Heart right ventricle (tissue), 16 donors: ENCODE data around the gene PRDM15. TPM values are rescaled to one million over a fixed set of nuclear protein-coding genes. Genes with fewer than 3 reads are reported as not detected.

Source experiments
- ATAC-seq, 8 donors: fragments of 200-7000 bp; cut with Tn5 transposase; one replicate each; pipeline ENCODE4 v1.9.1; 2020; ENCODE audit warnings: mild to moderate bottlenecking in 8 of 8, moderate library complexity in 8 of 8, moderate number of reproducible peaks in 1 of 8
- DNase-seq, 2 donors: peaks; one replicate each; pipeline ENCODE4 v3.0.0-alpha.2; 2020
- H3K27ac ChIP-seq, 10 donors: fragments of 200-600 bp; sonication (generic) in 2 of 10; one replicate each; pipeline versions ENCODE4 v1.5.0 to v1.8.0; 2020 to 2022; ENCODE audit warnings: mild to moderate bottlenecking in 3 of 10
- H3K27me3 ChIP-seq, 7 donors: fragments of 200-600 bp; one replicate each; pipeline ENCODE4 v1.8.0; 2021 to 2022; ENCODE audit warnings: mild to moderate bottlenecking in 2 of 7
- H3K36me3 ChIP-seq, 9 donors: fragments of 200-600 bp; sonication (generic) in 1 of 9; one replicate each; pipeline versions ENCODE4 v1.5.0 to v1.8.0; 2020 to 2022; ENCODE audit warnings: mild to moderate bottlenecking in 2 of 9
- H3K4me1 ChIP-seq, 9 donors: fragments of 200-600 bp; sonication (generic) in 1 of 9; one replicate each; pipeline versions ENCODE4 v1.5.0 to v1.8.0; 2020 to 2022; ENCODE audit warnings: mild to moderate bottlenecking in 4 of 9
- H3K4me3 ChIP-seq, 10 donors: fragments of 200-600 bp; sonication (generic) in 2 of 10; one replicate each; pipeline versions ENCODE4 v1.5.0 to v1.8.0; 2020 to 2022; ENCODE audit warnings: mild to moderate bottlenecking in 7 of 10, moderate library complexity in 2 of 10
- H3K9me3 ChIP-seq, 11 donors: fragments of 200-600 bp in 10 of 11; sonication (generic) in 2 of 11; one replicate each; pipeline versions ENCODE4 v1.5.0 to v1.8.0; 2013 to 2022; ENCODE audit warnings: mild to moderate bottlenecking in 2 of 11, control low read depth in 1 of 11, moderate library complexity in 1 of 11
- WGBS, 2 donors: extraction: QIAGEN DNeasy Blood & Tissue Kit; methylation state at CpG; one replicate each; pipeline ENCODE4 v1.1.7; 2013; ENCODE audit warnings: inconsistent platforms in 1 of 2; 5-methylcytosine and 5-hydroxymethylcytosine counted together
- intact Hi-C, 10 donors: fragments of 100-400 bp; cut with DNase I; formaldehyde crosslinking; loops; one replicate each; pipeline versions ENCODE4 v1.11.1 to v1.14.2; 2022
- polyA plus RNA-seq, 2 donors: library from polyadenylated mRNA; stranded (reverse); fragments of 200-250 nt; gene quantifications; one replicate each; pipeline ENCODE4 v1.2.3, GENCODE V29; 2013
- total RNA-seq, 10 donors: library from RNA; stranded (reverse); fragmentation: NEBNext Ultra II Directional in 3 of 10; extraction: Animal tissue kit (Norgen Biotek cat#: 25700) in 3 of 10; gene quantifications; one replicate each; pipeline versions ENCODE4 v1.2.1 to v1.2.4, GENCODE V29; 2021 to 2023
- TF ChIP-seq, protein P1 (sequence below), 9 donors: fragments of 200-600 bp; sonication (generic) in 2 of 9; IDR thresholded peaks; one replicate each; pipeline versions ENCODE4 v1.5.0 to v1.8.0; 2021 to 2022; ENCODE audit warnings: antibody characterized with exemption in 9 of 9, mild to moderate bottlenecking in 5 of 9, moderate library complexity in 1 of 9
- donor health status: Arrhythmogenic right ventricular cardiomyopathy.
- donor health status: ischemic (EF 13 %, LVEDD 7.1; RV severe dilation, severe dysfunction).
- donor health status: healthy with polysubstance abuse.
- donor health status: DM: no; HTN: yes; CAD: no.
- donor health status: DM: no; HTN: no; CAD: no.
- donor health status: ischemic (EF 25% LVEDD 6.9; RV normal size, moderate dysfunction).
- donor health status: ischemic (EF 25% LVEDD 5.7; RV mildly dilated, moderate dysfunction).
- donor health status: healthy.
- donor health status: DM: yes; HTN: yes; CAD: no.
- donor health status: Ischemic cardiomyopathy.
- donor health status: ischemic (EF 35%, LVEDD 5.7; RV mildly dilated, moderate dysfunction).
- donor health status: nonischemic (EF 11% LVEDD 7.7; RV severe dilation, severe dysfunction).
- donor health status: DM: yes; HTN: yes; CAD: no.
- donor health status: PGD.
- donor health status: ischemic (EF 29% LVEDD 5.4; RV normal size, mild dysfunction).
- donor health status: nonischemic (EF 23%, LVEDD 6.1; RV moderate dilation, normal function).

Gene PRDM15
- total and polyA plus RNA-seq, 12 donors, result 1.0 to 5.8 (median 3.2) TPM

DNA sequence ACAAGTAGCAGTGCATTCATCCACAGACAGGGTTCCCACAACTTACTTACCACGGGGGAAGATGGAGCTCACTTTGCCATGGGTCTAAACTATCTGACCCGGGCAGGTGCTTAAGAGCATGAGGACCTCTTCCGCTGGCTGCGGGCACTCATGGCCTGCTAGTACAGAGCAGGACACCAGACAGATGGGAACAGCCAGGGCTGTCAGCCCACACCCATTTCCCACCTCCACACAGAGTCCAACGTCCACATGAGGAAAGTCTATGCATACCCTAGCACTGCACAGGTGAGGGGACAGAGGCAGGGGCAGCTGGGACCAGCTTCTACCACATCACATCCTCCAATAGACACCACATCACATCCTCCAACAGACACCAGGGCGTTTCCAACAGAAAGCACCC, 35.8 kb upstream of the PRDM15 start:
- no peaks in the 10 kb centered on the region for H3K9me3 ChIP-seq
- TF ChIP-seq, protein P1, sequence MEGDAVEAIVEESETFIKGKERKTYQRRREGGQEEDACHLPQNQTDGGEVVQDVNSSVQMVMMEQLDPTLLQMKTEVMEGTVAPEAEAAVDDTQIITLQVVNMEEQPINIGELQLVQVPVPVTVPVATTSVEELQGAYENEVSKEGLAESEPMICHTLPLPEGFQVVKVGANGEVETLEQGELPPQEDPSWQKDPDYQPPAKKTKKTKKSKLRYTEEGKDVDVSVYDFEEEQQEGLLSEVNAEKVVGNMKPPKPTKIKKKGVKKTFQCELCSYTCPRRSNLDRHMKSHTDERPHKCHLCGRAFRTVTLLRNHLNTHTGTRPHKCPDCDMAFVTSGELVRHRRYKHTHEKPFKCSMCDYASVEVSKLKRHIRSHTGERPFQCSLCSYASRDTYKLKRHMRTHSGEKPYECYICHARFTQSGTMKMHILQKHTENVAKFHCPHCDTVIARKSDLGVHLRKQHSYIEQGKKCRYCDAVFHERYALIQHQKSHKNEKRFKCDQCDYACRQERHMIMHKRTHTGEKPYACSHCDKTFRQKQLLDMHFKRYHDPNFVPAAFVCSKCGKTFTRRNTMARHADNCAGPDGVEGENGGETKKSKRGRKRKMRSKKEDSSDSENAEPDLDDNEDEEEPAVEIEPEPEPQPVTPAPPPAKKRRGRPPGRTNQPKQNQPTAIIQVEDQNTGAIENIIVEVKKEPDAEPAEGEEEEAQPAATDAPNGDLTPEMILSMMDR (IDR thresholded peaks at IDR 0.05), result no peak
- H3K4me1 ChIP-seq, result peaks cover 0 to 3% (median 0%) of the 10 kb centered on the region in 9 donors
- no peak overlapping the region for H3K27ac ChIP-seq
- H3K36me3 ChIP-seq, result peaks cover 0 to 93% (median 42%) of the 10 kb centered on the region in 9 donors
- DNase-seq (no peak), ATAC-seq (peak in 1 of 8 donors; percentile 10)
- intact Hi-C loops, result no loop called here
- no peaks in the 10 kb centered on the region for H3K27me3 ChIP-seq
- 87 to 93% methylated on average over 6 of the region's 6 CpGs for WGBS, 2 donors
- H3K4me3 ChIP-seq, result no peak overlapping the region

DNA sequence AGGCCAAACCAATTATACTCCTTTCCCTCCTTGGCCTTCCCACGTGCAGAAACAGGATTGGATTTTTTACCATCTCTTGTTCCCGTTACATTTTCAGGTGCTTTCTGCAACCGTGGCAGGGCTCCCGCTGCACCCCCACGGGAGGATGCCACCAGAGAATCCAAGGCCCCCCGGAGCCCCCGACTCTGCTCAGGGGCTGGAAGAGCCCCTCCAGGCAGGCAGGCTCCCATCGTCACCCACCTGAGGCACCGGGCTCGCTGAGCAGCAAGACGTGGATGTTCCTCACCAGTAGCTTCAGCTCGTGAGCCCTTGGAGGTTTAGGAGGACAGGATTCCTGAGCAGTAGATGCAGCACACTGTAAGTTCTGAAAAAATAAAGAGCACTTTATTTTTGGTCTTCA, 35.2 kb upstream of the PRDM15 start:
- no peak for ATAC-seq
- 94 to 96% methylated on average over 12 of the region's 12 CpGs for WGBS, 2 donors
- TF ChIP-seq, protein P1 (IDR thresholded peaks at IDR 0.05), result no peak
- Histone ChIP-seq H3K36me3 (peaks cover 2 to 99% (median 42%) of the 10 kb centered on the region in 9 donors), H3K27me3 (no peaks in the 10 kb centered on the region), H3K9me3 (no peaks in the 10 kb centered on the region), H3K4me3 (no peak overlapping the region), H3K27ac (no peak overlapping the region), H3K4me1 (peaks cover 0 to 3% (median 0%) of the 10 kb centered on the region in 9 donors)
- intact Hi-C loops, result no loop called here
- DNase-seq, result no peak

DNA sequence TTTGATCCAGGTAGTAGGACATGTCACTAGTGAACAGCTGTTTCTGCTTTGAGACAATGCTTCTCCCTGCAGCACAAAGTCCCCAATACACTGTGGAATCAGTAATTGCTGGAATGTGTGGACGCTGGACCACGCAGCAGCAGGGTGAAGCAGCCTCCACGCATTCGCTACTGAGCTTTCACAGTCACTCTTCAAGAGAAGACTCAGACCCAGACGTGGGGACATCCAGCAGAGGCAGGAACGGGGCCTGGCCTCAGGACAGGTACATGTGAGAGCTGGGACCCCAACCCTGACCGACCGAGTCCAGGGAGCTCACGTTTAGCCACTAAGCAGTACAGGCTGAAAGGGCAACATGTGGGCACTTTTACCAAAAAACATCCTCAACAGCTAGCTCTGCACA, 34.1 kb upstream of the PRDM15 start:
- DNase-seq (no peak), ATAC-seq (no peak)
- TF ChIP-seq, protein P1 (IDR thresholded peaks at IDR 0.05), result no peak
- WGBS, 2 donors, result 96 to 97% methylated on average over 9 of the region's 9 CpGs
- no peak overlapping the region for H3K27ac ChIP-seq
- no peaks in the 10 kb centered on the region for H3K9me3 ChIP-seq
- intact Hi-C loops, result no loop called here
- peaks cover 2 to 100% (median 38%) of the 10 kb centered on the region in 9 donors for H3K36me3 ChIP-seq
- H3K4me3 ChIP-seq, result no peak overlapping the region
- peaks cover 0 to 3% (median 0%) of the 10 kb centered on the region in 9 donors for H3K4me1 ChIP-seq
- no peaks in the 10 kb centered on the region for H3K27me3 ChIP-seq

DNA sequence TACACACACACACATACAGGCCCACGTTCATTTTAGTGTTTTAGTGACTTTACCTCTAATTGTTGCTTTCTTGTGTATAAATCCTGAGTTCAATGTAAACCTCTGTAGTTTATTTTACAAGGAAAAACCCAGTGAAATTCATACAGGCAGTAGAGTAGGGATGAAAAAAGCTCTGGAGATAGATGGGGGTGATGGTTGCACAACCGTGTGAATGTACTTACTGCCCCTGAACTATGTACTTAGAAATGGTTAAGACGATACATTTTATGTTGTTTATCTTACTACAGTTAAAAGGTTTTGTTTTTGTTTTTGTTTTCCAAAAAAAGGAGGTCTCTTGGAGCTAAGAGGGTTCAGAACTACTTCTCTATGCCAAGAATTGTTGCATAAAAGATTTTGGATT, 29.7 kb upstream of the PRDM15 start:
- WGBS, 2 donors, result 79 to 80% methylated on average over 3 of the region's 3 CpGs
- H3K4me3 ChIP-seq, result no peak overlapping the region
- no peak for ATAC-seq
- H3K36me3 ChIP-seq, result peaks cover 0 to 100% (median 30%) of the 10 kb centered on the region in 9 donors
- intact Hi-C loops, result no loop called here
- TF ChIP-seq, protein P1 (IDR thresholded peaks at IDR 0.05), result no peak
- no peak for DNase-seq
- no peaks in the 10 kb centered on the region for H3K27me3 ChIP-seq
- no peaks in the 10 kb centered on the region for H3K9me3 ChIP-seq
- no peak overlapping the region for H3K27ac ChIP-seq
- H3K4me1 ChIP-seq, result no peaks in the 10 kb centered on the region
